Activated naive CD8-positive, alpha-beta T cell treated with anti-CD3 and anti-CD28 coated beads, Interleukin-2, amount 10 ng/mL, durations not matched to agents 7 days and 5 days (primary cell): Measurements from ENCODE around the gene SPATA7. TPM values are rescaled to one million over a fixed set of nuclear protein-coding genes. Genes with fewer than 3 reads are reported as not detected.

Experiments used
- ATAC-seq: fragments of 150-1000 bp; cut with Tn5 transposase; one replicate; pipeline ENCODE4 v1.10.0; 2021; ENCODE audit warnings: low read depth, moderate library complexity
- POLR2A ChIA-PET: fragments of 350-600 bp; sonication (Branson Sonifier 250); formaldehyde crosslinking; loops from one replicate; lab custom pipeline; 2021; ENCODE audit warnings: antibody characterized with exemption; lab: Charles Lee
- DNase-seq: peaks from one replicate; pipeline ENCODE4 v3.0.0; 2021
- H3K27ac Mint-ChIP-seq: one replicate; pipeline ENCODE4 v1.8.0; 2022; ENCODE audit warnings: mild to moderate bottlenecking, mixed read lengths
- H3K27me3 Mint-ChIP-seq: one replicate; pipeline ENCODE4 v1.8.0; 2022; ENCODE audit warnings: mild to moderate bottlenecking, moderate library complexity, mixed read lengths
- H3K36me3 Mint-ChIP-seq: one replicate; pipeline ENCODE4 v1.8.0; 2021; ENCODE audit warnings: mild to moderate bottlenecking, mixed read lengths
- H3K4me1 Mint-ChIP-seq: one replicate; pipeline ENCODE4 v1.8.0; 2021; ENCODE audit warnings: mixed read lengths
- H3K4me3 Mint-ChIP-seq: one replicate; pipeline ENCODE4 v1.8.0; 2022; ENCODE audit warnings: mild to moderate bottlenecking, moderate library complexity, mixed read lengths
- H3K9me3 Mint-ChIP-seq: one replicate; pipeline ENCODE4 v1.8.0; 2021; ENCODE audit warnings: mixed read lengths
- total RNA-seq, 2 experiments: library from RNA; stranded (reverse); gene quantifications; one replicate each; pipeline ENCODE4 v1.2.3, GENCODE V29; 2021

The SPATA7 gene
- total RNA-seq, 2 experiments from 2014 or later: 2.9 to 3.3 TPM

DNA sequence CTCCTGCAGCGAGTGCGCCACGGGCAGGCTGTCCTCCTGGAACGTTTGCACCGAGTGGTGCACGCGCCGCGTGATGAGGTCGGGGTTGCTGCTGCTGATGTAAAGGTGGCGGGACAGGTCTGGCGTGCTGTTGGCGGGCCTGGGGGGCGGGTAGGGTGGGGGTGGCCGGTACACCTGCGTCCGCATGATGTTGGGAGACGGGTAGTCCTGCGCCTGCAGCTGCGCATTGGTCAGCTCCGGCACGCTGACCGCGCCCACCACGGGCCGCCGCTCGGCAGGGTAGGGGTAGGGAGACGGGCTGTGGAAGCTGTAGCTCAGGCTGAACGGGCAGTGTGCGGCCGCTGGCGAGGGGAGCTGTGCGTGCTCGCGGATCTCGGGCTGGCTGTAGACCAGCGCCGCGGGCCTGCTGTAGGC is 94.1 kb downstream of the SPATA7 start:
- H3K4me3 Mint-ChIP-seq: no peak overlapping the region
- no peaks in the 10 kb centered on the region for H3K9me3 Mint-ChIP-seq
- H3K27me3 Mint-ChIP-seq: peaks cover 2% of the 10 kb centered on the region
- no peak overlapping the region for H3K27ac Mint-ChIP-seq
- no peaks in the 10 kb centered on the region for H3K36me3 Mint-ChIP-seq
- POLR2A ChIA-PET: no interaction called here
- no peaks in the 10 kb centered on the region for H3K4me1 Mint-ChIP-seq
- no peak for DNase-seq
- no peak for ATAC-seq

GRCh38 chr14:88481059-88481458 is 95.6 kb downstream of the SPATA7 start:
- POLR2A ChIA-PET: no interaction called here
- no peaks in the 10 kb centered on the region for H3K4me1 Mint-ChIP-seq

GRCh38 chr14:88481794-88482193 is 96.3 kb downstream of the SPATA7 start:
- H3K9me3 Mint-ChIP-seq: no peaks in the 10 kb centered on the region
- H3K27me3 Mint-ChIP-seq: peaks cover 4% of the 10 kb centered on the region
- no peaks in the 10 kb centered on the region for H3K4me1 Mint-ChIP-seq
- no peak for ATAC-seq
- no peaks in the 10 kb centered on the region for H3K36me3 Mint-ChIP-seq
- H3K27ac Mint-ChIP-seq: no peak overlapping the region
- H3K4me3 Mint-ChIP-seq: no peak overlapping the region
- POLR2A ChIA-PET: no interaction called here
- DNase-seq: no peak

More at GRCh38 chr14:88481059-88481458, 95.6 kb downstream of the SPATA7 start:
- Mint-ChIP-seq H3K36me3 (no peaks in the 10 kb centered on the region), H3K27ac (no peak overlapping the region), H3K27me3 (peaks cover 4% of the 10 kb centered on the region), H3K9me3 (no peaks in the 10 kb centered on the region), H3K4me3 (no peak overlapping the region)
- ATAC-seq: no peak
- no peak for DNase-seq

- no peaks in the 10 kb centered on the region for H3K4me1 Mint-ChIP-seq
These were observed 97.1 kb downstream of the SPATA7 start for GRCh38 chr14:88482524-88482923.

More at GRCh38 chr14:88482524-88482923, 97.1 kb downstream of the SPATA7 start:
- Mint-ChIP-seq H3K9me3 (no peaks in the 10 kb centered on the region), H3K36me3 (no peaks in the 10 kb centered on the region), H3K27ac (no peak overlapping the region), H3K4me3 (no peak overlapping the region), H3K27me3 (peaks cover 4% of the 10 kb centered on the region)
- no peak for DNase-seq
- POLR2A ChIA-PET: no interaction called here
- ATAC-seq: no peak

Other genes with a start within 250 kb of the SPATA7 start
- gene KCNK10, start 62.4 kb upstream of the SPATA7 start, total RNA-seq: not detected
- gene PTPN21, start 169.3 kb downstream of the SPATA7 start, total RNA-seq: not detected
- 10 to 100 TPM; 43.3 to 46.8 TPM for gene ZC3H14, start 177.4 kb downstream of the SPATA7 start, total RNA-seq